Esophagus squamous epithelium (tissue), 4 donors: ENCODE results near the gene OR11H6.

Experiments
- POLR2A ChIP-seq, 4 donors: fragments of 450-650 bp; IDR thresholded peaks; one replicate each; pipeline ENCODE4 v1.6.1; 2017; ENCODE audit warnings: antibody characterized with exemption in 4 of 4, mild to moderate bottlenecking in 4 of 4, moderate library complexity in 3 of 4
- TF ChIP-seq, protein P1 (sequence below), 6 experiments: fragments of 450-650 bp in 4 of 6; fragments of 200-600 bp in 2 of 6; sonication (generic) in 2 of 6; IDR thresholded peaks; one replicate each; pipeline ENCODE4 v1.5.1; 2016 to 2019; ENCODE audit warnings: antibody characterized with exemption in 6 of 6, mild to moderate bottlenecking in 4 of 6, moderate library complexity in 4 of 6

DNA sequence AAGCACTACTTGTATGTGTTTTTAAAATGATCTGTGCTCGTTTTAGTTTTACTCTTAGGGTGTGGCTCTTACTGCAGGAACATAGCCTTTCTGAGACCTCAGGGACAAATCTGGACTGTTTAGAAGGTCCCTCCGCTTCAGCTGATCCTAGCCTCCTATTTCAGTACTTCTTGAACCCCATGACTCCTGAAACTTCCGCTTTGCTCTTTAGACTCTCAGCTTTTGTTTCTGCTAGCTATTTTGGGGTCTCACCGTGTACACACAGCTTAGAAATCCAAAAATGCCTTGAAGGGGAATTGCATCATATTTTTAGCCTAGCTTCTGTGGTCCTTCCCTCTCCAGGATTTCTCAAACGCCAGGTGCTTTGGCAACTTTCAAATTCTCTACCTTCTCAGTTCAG lies 24.5 kb upstream of the OR11H6 start:
- TF ChIP-seq POLR2A (IDR thresholded peaks at IDR 0.05): no peak
- TF ChIP-seq, protein P1, sequence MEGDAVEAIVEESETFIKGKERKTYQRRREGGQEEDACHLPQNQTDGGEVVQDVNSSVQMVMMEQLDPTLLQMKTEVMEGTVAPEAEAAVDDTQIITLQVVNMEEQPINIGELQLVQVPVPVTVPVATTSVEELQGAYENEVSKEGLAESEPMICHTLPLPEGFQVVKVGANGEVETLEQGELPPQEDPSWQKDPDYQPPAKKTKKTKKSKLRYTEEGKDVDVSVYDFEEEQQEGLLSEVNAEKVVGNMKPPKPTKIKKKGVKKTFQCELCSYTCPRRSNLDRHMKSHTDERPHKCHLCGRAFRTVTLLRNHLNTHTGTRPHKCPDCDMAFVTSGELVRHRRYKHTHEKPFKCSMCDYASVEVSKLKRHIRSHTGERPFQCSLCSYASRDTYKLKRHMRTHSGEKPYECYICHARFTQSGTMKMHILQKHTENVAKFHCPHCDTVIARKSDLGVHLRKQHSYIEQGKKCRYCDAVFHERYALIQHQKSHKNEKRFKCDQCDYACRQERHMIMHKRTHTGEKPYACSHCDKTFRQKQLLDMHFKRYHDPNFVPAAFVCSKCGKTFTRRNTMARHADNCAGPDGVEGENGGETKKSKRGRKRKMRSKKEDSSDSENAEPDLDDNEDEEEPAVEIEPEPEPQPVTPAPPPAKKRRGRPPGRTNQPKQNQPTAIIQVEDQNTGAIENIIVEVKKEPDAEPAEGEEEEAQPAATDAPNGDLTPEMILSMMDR (IDR thresholded peaks at IDR 0.05): no peak
